ENCODE measurements around the gene SLC3A2. TPM values are rescaled to one million over a fixed set of nuclear protein-coding genes. Genes with fewer than 3 reads are reported as not detected.

The SLC3A2 gene
- total RNA-seq, 1 experiment from 2014 or later: 290 TPM

DNA sequence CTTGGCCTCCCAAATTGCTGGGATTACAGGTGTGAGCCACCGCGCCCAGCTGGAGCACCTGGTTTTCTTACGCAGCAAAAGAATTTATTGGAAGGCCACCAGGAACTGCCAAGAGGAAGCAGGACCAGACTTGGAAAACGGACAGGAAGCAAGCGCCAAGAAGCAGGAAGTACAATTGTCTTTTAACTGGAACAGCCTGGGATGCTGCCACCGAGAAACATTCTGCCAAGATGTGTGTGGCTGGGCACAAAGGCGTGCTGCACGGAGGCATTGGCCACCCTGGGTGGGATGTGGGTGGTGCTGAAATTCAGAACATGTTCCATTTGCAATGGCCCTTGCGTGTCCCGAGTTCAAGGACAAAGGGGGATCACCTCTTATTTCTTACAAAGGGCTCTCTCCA is 15.4 kb downstream of the SLC3A2 start:
- Histone ChIP-seq H3K18ac (ENCODE audit: insufficient read length, low read depth, low read length) (no peak overlapping the region), H2BK5ac (ENCODE audit: insufficient read length, low read length) (no peak overlapping the region), H3K9ac (ENCODE audit: extremely low read depth, insufficient read length, low read length) (no peak overlapping the region), H3K4me1 (ENCODE audit: insufficient read depth, low read length) (peaks cover 3% of the 10 kb centered on the region; the same call in 1 of the 2 replicates), H3K4ac (ENCODE audit: low read depth, low read length) (no peak overlapping the region), H2BK20ac (ENCODE audit: low read depth, low read length, poor library complexity, severe bottlenecking) (no peak overlapping the region), H2AFZ (ENCODE audit: low read length) (no peak overlapping the region), H3K56ac (ENCODE audit: insufficient read length, low read depth, low read length) (no peak overlapping the region), H3K27ac (ENCODE audit: insufficient read length, low read depth, low read length) (no peak overlapping the region), H2BK12ac (ENCODE audit: insufficient read length, low read depth, low read length) (no peak overlapping the region), H4K8ac (replicated peaks; ENCODE audit: insufficient read length, low read depth, low read length) (no peak overlapping the region), H4K5ac (ENCODE audit: insufficient read length, low read depth, low read length) (no peak overlapping the region), H3K9me3 (ENCODE audit: control insufficient read depth, low read depth, low read length) (no peaks in the 10 kb centered on the region), H2BK120ac (ENCODE audit: low read depth, low read length, poor library complexity, severe bottlenecking) (no peak overlapping the region), H4K91ac (ENCODE audit: insufficient read length, low read depth, low read length) (no peak overlapping the region), H3T11ph (ENCODE audit: low read length) (no peak overlapping the region), H2AK5ac (ENCODE audit: insufficient read length, low read length) (no peak overlapping the region), H2BK15ac (ENCODE audit: low read depth, low read length) (no peak overlapping the region), H3K79me2 (ENCODE audit: insufficient read depth, low read length) (no peaks in the 10 kb centered on the region), H4K20me1 (ENCODE audit: control insufficient read depth, insufficient read depth, insufficient read length) (no peaks in the 10 kb centered on the region), H3K4me2 (ENCODE audit: insufficient read depth, insufficient read length, low read length) (no peak overlapping the region), H3K79me1 (ENCODE audit: insufficient read depth, low read depth, low read length, poor library complexity, severe bottlenecking) (no peaks in the 10 kb centered on the region), H3K23me2 (ENCODE audit: insufficient read length, low read depth, low read length, poor library complexity, severe bottlenecking) (no peaks in the 10 kb centered on the region), H3K23ac (ENCODE audit: insufficient read length, low read depth, low read length) (no peak overlapping the region), H3K27me3 (ENCODE audit: insufficient read depth, low read length) (no peaks in the 10 kb centered on the region), H3K14ac (ENCODE audit: insufficient read depth, low read length) (no peak overlapping the region)
- no peaks in the 10 kb centered on the region; a peak in 1 of 7 replicates for H3K36me3 Mint-ChIP-seq (ENCODE audit: insufficient read depth in 1 of 3, low read depth in 3 of 3)
- no peak for DNase-seq
- H3K4me1 Mint-ChIP-seq: peaks cover 7 to 18% of the 10 kb centered on the region in 2 experiments
- peak overlapping the region in 1 of 3 experiments; percentile 82; a peak in 1 of 7 replicates for H3K27ac Mint-ChIP-seq
- H3K9me3 Mint-ChIP-seq: no peaks in the 10 kb centered on the region; a peak in 1 of 5 replicates
- WGBS (ENCODE audit: extremely low coverage, insufficient read length, low lambda C conversion rate): no CpG with 5 or more reads among the region's 10 CpGs
- peaks cover 7% of the 10 kb centered on the region for H3K27me3 Mint-ChIP-seq (ENCODE audit: low read depth)
- TF ChIP-seq, protein P1, sequence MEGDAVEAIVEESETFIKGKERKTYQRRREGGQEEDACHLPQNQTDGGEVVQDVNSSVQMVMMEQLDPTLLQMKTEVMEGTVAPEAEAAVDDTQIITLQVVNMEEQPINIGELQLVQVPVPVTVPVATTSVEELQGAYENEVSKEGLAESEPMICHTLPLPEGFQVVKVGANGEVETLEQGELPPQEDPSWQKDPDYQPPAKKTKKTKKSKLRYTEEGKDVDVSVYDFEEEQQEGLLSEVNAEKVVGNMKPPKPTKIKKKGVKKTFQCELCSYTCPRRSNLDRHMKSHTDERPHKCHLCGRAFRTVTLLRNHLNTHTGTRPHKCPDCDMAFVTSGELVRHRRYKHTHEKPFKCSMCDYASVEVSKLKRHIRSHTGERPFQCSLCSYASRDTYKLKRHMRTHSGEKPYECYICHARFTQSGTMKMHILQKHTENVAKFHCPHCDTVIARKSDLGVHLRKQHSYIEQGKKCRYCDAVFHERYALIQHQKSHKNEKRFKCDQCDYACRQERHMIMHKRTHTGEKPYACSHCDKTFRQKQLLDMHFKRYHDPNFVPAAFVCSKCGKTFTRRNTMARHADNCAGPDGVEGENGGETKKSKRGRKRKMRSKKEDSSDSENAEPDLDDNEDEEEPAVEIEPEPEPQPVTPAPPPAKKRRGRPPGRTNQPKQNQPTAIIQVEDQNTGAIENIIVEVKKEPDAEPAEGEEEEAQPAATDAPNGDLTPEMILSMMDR (conservative IDR thresholded peaks at IDR 0.05): no peak
- no peak overlapping the region for H3K4me3 Mint-ChIP-seq

Measured in H9 (cell line).